ENCODE measurements around the gene GOLGA1. TPM values are rescaled to one million over a fixed set of nuclear protein-coding genes. Genes with fewer than 3 reads are reported as not detected.
A peak's percentile ranks its signal among the peaks of the same experiment; 100 is the strongest.

GOLGA1 gene
- total and polyA plus RNA-seq, 2 of the 13 experiments (the other 11 are each of a cell fraction or from before 2014, with no cell fraction given), result 12.7 to 15.9 TPM

DNA sequence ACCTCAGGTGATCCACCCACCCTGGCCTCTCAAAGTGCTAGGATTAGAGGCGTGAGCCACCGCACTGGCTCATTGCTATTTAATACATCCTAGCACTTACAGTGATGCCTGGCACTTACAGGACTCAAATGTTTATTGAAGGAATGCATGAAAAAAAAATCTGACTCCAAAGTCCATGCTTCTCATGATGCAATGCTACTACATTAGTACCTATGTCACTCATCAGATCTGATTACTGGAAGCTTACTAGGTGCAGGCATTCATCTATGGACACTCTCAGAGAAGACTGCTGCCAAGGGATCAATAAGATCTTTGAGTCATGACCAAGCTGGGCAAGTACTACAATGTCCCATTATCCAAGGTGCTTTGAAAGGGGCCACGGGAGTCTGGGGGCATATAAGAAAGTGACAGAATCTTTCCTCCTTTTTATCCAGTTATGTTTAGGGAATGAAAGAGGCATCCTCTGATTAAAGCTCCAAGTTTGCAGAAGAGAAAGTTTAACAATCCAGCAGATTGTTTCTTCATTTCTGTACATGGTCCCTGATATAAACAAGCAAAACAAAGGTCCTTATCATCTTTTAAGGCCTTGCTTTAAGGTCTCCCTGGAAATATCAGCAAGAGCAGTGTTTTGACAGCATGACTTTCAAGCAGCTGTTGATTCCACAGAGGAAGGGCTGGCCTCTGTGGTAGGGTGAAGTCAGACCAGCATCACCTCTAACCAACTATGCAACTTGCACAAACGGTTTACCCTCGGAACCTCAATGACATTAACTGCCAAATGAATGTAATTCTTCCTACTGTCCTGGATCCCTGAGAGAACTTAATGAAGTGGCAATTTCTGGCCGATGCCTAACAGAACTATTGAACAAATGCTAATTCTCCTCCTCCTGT, 43.1 kb downstream of the GOLGA1 start (continued):
- TF ChIP-seq, protein P1, sequence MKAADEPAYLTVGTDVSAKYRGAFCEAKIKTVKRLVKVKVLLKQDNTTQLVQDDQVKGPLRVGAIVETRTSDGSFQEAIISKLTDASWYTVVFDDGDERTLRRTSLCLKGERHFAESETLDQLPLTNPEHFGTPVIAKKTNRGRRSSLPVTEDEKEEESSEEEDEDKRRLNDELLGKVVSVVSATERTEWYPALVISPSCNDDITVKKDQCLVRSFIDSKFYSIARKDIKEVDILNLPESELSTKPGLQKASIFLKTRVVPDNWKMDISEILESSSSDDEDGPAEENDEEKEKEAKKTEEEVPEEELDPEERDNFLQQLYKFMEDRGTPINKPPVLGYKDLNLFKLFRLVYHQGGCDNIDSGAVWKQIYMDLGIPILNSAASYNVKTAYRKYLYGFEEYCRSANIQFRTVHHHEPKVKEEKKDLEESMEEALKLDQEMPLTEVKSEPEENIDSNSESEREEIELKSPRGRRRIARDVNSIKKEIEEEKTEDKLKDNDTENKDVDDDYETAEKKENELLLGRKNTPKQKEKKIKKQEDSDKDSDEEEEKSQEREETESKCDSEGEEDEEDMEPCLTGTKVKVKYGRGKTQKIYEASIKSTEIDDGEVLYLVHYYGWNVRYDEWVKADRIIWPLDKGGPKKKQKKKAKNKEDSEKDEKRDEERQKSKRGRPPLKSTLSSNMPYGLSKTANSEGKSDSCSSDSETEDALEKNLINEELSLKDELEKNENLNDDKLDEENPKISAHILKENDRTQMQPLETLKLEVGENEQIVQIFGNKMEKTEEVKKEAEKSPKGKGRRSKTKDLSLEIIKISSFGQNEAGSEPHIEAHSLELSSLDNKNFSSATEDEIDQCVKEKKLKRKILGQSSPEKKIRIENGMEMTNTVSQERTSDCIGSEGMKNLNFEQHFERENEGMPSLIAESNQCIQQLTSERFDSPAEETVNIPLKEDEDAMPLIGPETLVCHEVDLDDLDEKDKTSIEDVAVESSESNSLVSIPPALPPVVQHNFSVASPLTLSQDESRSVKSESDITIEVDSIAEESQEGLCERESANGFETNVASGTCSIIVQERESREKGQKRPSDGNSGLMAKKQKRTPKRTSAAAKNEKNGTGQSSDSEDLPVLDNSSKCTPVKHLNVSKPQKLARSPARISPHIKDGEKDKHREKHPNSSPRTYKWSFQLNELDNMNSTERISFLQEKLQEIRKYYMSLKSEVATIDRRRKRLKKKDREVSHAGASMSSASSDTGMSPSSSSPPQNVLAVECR (CRISPR knock-in tag; IDR thresholded peaks at IDR 0.05; ENCODE audit: borderline replicate concordance), result peak; percentile 33; the same call in 1 of the 2 replicates
- TF ChIP-seq ZNF749 (CRISPR knock-in tag; IDR thresholded peaks at IDR 0.05; ENCODE audit: borderline replicate concordance) (no peak), HOXA5 (CRISPR knock-in tag; IDR thresholded peaks at IDR 0.05) (peak; percentile 35; the same call in 1 of the 2 replicates), ZNF747 (CRISPR knock-in tag; IDR thresholded peaks at IDR 0.05; ENCODE audit: borderline replicate concordance) (no peak), KLF16 (CRISPR knock-in tag; IDR thresholded peaks at IDR 0.05) (peak in 1 of 2 experiments; percentile 66; a peak in 1 of 4 replicates), ELF4 (CRISPR knock-in tag; IDR thresholded peaks at IDR 0.05; ENCODE audit: borderline replicate concordance) (no peak), NONO (IDR thresholded peaks at IDR 0.05) (no peak), NONO (CRISPR knock-in tag; conservative IDR thresholded peaks at IDR 0.05) (no peak), MTF2 (CRISPR knock-in tag; IDR thresholded peaks at IDR 0.05; ENCODE audit: borderline replicate concordance) (no peak), NR2C2 (CRISPR knock-in tag; IDR thresholded peaks at IDR 0.05; ENCODE audit: borderline replicate concordance) (peak; percentile 43; the same call in 1 of the 2 replicates), NCOA2 (CRISPR knock-in tag; IDR thresholded peaks at IDR 0.05) (peak; percentile 65), ZFAT (CRISPR knock-in tag; conservative IDR thresholded peaks at IDR 0.05) (no peak), GFI1 (CRISPR knock-in tag; IDR thresholded peaks at IDR 0.05; ENCODE audit: borderline replicate concordance) (0 out of 2 replicates have a peak, but pooled peaks have one; percentile 25)
- TF ChIP-seq, protein P2, sequence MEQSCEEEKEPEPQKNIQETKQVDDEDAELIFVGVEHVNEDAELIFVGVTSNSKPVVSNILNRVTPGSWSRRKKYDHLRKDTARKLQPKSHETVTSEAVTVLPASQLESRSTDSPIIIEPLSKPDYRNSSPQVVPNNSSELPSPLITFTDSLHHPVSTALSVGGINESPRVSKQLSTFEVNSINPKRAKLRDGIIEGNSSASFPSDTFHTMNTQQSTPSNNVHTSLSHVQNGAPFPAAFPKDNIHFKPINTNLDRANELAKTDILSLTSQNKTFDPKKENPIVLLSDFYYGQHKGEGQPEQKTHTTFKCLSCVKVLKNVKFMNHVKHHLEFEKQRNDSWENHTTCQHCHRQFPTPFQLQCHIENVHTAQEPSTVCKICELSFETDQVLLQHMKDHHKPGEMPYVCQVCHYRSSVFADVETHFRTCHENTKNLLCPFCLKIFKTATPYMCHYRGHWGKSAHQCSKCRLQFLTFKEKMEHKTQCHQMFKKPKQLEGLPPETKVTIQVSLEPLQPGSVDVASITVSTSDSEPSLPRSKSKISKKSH (CRISPR knock-in tag; IDR thresholded peaks at IDR 0.05; ENCODE audit: borderline replicate concordance), result no peak
- TF ChIP-seq, protein P3, sequence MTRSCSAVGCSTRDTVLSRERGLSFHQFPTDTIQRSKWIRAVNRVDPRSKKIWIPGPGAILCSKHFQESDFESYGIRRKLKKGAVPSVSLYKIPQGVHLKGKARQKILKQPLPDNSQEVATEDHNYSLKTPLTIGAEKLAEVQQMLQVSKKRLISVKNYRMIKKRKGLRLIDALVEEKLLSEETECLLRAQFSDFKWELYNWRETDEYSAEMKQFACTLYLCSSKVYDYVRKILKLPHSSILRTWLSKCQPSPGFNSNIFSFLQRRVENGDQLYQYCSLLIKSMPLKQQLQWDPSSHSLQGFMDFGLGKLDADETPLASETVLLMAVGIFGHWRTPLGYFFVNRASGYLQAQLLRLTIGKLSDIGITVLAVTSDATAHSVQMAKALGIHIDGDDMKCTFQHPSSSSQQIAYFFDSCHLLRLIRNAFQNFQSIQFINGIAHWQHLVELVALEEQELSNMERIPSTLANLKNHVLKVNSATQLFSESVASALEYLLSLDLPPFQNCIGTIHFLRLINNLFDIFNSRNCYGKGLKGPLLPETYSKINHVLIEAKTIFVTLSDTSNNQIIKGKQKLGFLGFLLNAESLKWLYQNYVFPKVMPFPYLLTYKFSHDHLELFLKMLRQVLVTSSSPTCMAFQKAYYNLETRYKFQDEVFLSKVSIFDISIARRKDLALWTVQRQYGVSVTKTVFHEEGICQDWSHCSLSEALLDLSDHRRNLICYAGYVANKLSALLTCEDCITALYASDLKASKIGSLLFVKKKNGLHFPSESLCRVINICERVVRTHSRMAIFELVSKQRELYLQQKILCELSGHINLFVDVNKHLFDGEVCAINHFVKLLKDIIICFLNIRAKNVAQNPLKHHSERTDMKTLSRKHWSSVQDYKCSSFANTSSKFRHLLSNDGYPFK (CRISPR knock-in tag; IDR thresholded peaks at IDR 0.05; ENCODE audit: borderline replicate concordance), result no peak
- TF ChIP-seq, protein P4, sequence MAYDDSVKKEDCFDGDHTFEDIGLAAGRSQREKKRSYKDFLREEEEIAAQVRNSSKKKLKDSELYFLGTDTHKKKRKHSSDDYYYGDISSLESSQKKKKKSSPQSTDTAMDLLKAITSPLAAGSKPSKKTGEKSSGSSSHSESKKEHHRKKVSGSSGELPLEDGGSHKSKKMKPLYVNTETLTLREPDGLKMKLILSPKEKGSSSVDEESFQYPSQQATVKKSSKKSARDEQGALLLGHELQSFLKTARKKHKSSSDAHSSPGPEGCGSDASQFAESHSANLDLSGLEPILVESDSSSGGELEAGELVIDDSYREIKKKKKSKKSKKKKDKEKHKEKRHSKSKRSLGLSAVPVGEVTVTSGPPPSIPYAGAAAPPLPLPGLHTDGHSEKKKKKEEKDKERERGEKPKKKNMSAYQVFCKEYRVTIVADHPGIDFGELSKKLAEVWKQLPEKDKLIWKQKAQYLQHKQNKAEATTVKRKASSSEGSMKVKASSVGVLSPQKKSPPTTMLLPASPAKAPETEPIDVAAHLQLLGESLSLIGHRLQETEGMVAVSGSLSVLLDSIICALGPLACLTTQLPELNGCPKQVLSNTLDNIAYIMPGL (CRISPR knock-in tag; IDR thresholded peaks at IDR 0.05; ENCODE audit: borderline replicate concordance in 1 of 2, low read depth in 1 of 2), result no peak

Measured in HepG2 (cell line).